HEK293T (cell line): ENCODE measurements around the gene LRRC4B.

Experiments used
- BHLHE40 ChIP-seq: fragments of 450-650 bp; IDR thresholded peaks from 2 replicates; pipeline ENCODE4 v1.6.1; 2016; ENCODE audit warnings: mild to moderate bottlenecking, moderate library complexity, borderline replicate concordance
- CTBP1 ChIP-seq: fragments of 450-650 bp; IDR thresholded peaks from 2 replicates; pipeline ENCODE4 v1.6.1; 2016; ENCODE audit warnings: borderline replicate concordance
- ELF4 ChIP-seq: fragments of 450-650 bp; IDR thresholded peaks from 2 replicates; pipeline ENCODE4 v1.6.1; 2017; ENCODE audit warnings: antibody characterized with exemption
- FOXA1 ChIP-seq: fragments of 450-650 bp; IDR thresholded peaks from 2 replicates; pipeline ENCODE4 v1.6.1; 2016; ENCODE audit warnings: mild to moderate bottlenecking
- LEF1 ChIP-seq: fragments of 450-650 bp; IDR thresholded peaks from 2 replicates; pipeline ENCODE4 v1.6.1; 2017; ENCODE audit warnings: mild to moderate bottlenecking, borderline replicate concordance
- NFRKB ChIP-seq: fragments of 450-650 bp; IDR thresholded peaks from 2 replicates; pipeline ENCODE4 v1.6.1; 2016; ENCODE audit warnings: mild to moderate bottlenecking, moderate library complexity
- SP1 ChIP-seq: fragments of 450-650 bp; IDR thresholded peaks from 2 replicates; pipeline ENCODE4 v1.6.1; 2017
- SUZ12 ChIP-seq: fragments of 450-650 bp; IDR thresholded peaks from 2 replicates; pipeline ENCODE4 v1.6.1; 2016; ENCODE audit warnings: mild to moderate bottlenecking
- ZNF384 ChIP-seq: fragments of 450-650 bp; IDR thresholded peaks from 2 replicates; pipeline ENCODE4 v1.6.1; 2016

DNA sequence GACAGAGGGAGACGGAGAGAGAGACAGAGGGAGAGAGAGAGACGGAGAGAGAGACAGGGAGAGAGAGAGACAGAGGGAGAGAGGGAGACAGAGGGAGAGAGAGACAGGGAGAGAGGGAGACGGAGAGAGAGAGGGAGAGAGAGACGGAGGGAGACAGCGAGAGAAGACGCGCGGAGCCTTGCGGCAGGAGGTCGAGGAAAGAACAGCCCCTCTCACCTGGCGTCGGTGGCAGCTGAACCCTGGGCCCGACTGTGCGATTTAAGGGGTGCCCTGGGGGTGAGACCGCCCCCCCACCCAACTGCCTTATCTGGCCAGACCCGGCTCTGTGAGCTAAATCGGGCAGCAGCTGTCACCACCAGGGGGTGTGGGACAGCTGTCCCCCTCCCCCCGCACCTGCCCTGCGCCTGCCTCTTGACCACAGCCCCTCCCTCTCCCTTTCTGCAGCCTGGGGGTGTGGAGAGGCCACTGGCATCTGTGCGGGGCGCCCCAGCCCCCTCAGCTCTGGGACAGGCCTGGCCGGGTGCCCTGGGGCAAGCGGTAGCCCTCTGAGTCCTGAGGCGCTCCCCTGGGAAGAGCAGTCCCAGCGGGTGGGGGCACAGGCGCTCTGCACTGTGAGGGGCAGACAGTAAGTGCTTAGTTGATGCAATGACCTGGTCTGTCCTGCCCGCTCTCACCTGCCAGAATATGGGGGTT is 68.0 kb downstream of the LRRC4B start:
- TF ChIP-seq ELF4 (no peak), SUZ12 (no peak), BHLHE40 (no peak), SP1 (no peak), CTBP1 (no peak), NFRKB (no peak), LEF1 (no peak), FOXA1 (no peak), ZNF384 (no peak)
